WTC11 (cell line): Measurements from ENCODE around the gene CAMK2B. TPM values are rescaled to one million over a fixed set of nuclear protein-coding genes. Genes with fewer than 3 reads are reported as not detected.

ENCODE experiments used
- ATAC-seq: fragments of 200-7000 bp; cut with Tn5 transposase; 2 replicates; pipeline ENCODE4 v1.10.0; 2021; ENCODE audit warnings: mild to moderate bottlenecking, moderate library complexity
- CTCF ChIA-PET: fragments of 300-600 bp; sonication (Branson Sonifier 250); formaldehyde crosslinking; loops from one replicate; lab custom pipeline; 2021; ENCODE audit warnings: antibody characterized with exemption; lab: Charles Lee
- POLR2A ChIA-PET: fragments of 350-600 bp; sonication (Branson Sonifier 250); formaldehyde crosslinking; loops from one replicate; lab custom pipeline; 2021; ENCODE audit warnings: antibody characterized with exemption; lab: Charles Lee
- DNase-seq: peaks from one replicate; pipeline ENCODE4 v3.0.0; 2021; ENCODE audit warnings: low spot score
- H3K27ac Mint-ChIP-seq: 2 replicates; pipeline ENCODE4 v1.8.0; 2021; ENCODE audit warnings: mixed read lengths
- H3K27me3 Mint-ChIP-seq: 2 replicates; pipeline ENCODE4 v1.8.0; 2021; ENCODE audit warnings: low read depth, mild to moderate bottlenecking, moderate library complexity, mixed read lengths
- H3K36me3 Mint-ChIP-seq: 2 replicates; pipeline ENCODE4 v1.8.0; 2021; ENCODE audit warnings: mixed read lengths
- H3K4me1 Mint-ChIP-seq: 2 replicates; pipeline ENCODE4 v1.8.0; 2022; ENCODE audit warnings: mixed read lengths
- H3K4me3 Mint-ChIP-seq: 2 replicates; pipeline ENCODE4 v1.8.0; 2021; ENCODE audit warnings: mild to moderate bottlenecking, moderate library complexity, mixed read lengths
- H3K9me3 Mint-ChIP-seq: 2 replicates; pipeline ENCODE4 v1.8.0; 2021; ENCODE audit warnings: mixed read lengths
- ELF4 ChIP-seq: sonication (generic); formaldehyde crosslinking; IDR thresholded peaks from 2 replicates; pipeline ENCODE4 v1.8.1; 2022; ENCODE audit warnings: low read depth, mild to moderate bottlenecking, moderate library complexity, missing genetic modification reagents
- ETV6 ChIP-seq: sonication (generic); formaldehyde crosslinking; IDR thresholded peaks from 2 replicates; pipeline ENCODE4 v1.8.1; 2022; ENCODE audit warnings: mild to moderate bottlenecking, missing genetic modification reagents
- GTF2I ChIP-seq: fragments of 250-450 bp; sonication (Bioruptor Pico); conservative IDR thresholded peaks from 2 replicates; pipeline ENCODE4 v1.4.0; 2021; ENCODE audit warnings: mild to moderate bottlenecking
- NFYB ChIP-seq: sonication (generic); formaldehyde crosslinking; conservative IDR thresholded peaks from 2 replicates; pipeline ENCODE4 v1.8.0; 2022; ENCODE audit warnings: low read depth, missing genetic modification reagents
- OVOL2 ChIP-seq: fragments of 250-450 bp; sonication (Bioruptor Pico); IDR thresholded peaks from 2 replicates; pipeline ENCODE4 v1.9.0; 2021; ENCODE audit warnings: mild to moderate bottlenecking, borderline replicate concordance
- SMAD4 ChIP-seq: sonication (generic); formaldehyde crosslinking; IDR thresholded peaks from 2 replicates; pipeline ENCODE4 v1.8.0; 2022; ENCODE audit warnings: mild to moderate bottlenecking, missing genetic modification reagents
- SP1 ChIP-seq: sonication (generic); formaldehyde crosslinking; conservative IDR thresholded peaks from 2 replicates; pipeline ENCODE4 v1.8.1; 2022; ENCODE audit warnings: missing genetic modification reagents
- ZNF121 ChIP-seq: sonication (generic); formaldehyde crosslinking; IDR thresholded peaks from 2 replicates; pipeline ENCODE4 v1.8.0; 2023; ENCODE audit warnings: missing genetic modification reagents
- ZNF671 ChIP-seq: fragments of 250-450 bp; sonication (Bioruptor Pico); IDR thresholded peaks from 2 replicates; pipeline ENCODE4 v1.8.0; 2021; ENCODE audit warnings: mild to moderate bottlenecking
- total RNA-seq: library from RNA; stranded (reverse); gene quantifications from 3 replicates; pipeline ENCODE4 v1.2.3, GENCODE V29; 2021
- TF ChIP-seq, protein P1 (sequence below): sonication (generic); formaldehyde crosslinking; IDR thresholded peaks from 2 replicates; pipeline ENCODE4 v1.8.0; 2023; ENCODE audit warnings: missing genetic modification reagents, mild to moderate bottlenecking, borderline replicate concordance
- TF ChIP-seq, protein P2 (sequence below): sonication (generic); formaldehyde crosslinking; IDR thresholded peaks from 2 replicates; pipeline ENCODE4 v1.8.0; 2022; ENCODE audit warnings: missing genetic modification reagents
- TF ChIP-seq, protein P3 (sequence below): sonication (generic); formaldehyde crosslinking; IDR thresholded peaks from 2 replicates; pipeline ENCODE4 v1.8.0; 2022; ENCODE audit warnings: mild to moderate bottlenecking, missing genetic modification reagents
- TF ChIP-seq, protein P4 (sequence below): sonication (generic); formaldehyde crosslinking; IDR thresholded peaks from 2 replicates; pipeline ENCODE4 v1.8.1; 2022; ENCODE audit warnings: mild to moderate bottlenecking, missing genetic modification reagents, moderate library complexity, borderline replicate concordance
- TF ChIP-seq, protein P5 (sequence below): fragments of 250-450 bp; sonication (Bioruptor Pico); IDR thresholded peaks from 2 replicates; pipeline ENCODE4 v1.9.0; 2021; ENCODE audit warnings: mild to moderate bottlenecking, borderline replicate concordance

The CAMK2B gene
- total RNA-seq, 1 experiment from 2014 or later, result 0.44 TPM

DNA sequence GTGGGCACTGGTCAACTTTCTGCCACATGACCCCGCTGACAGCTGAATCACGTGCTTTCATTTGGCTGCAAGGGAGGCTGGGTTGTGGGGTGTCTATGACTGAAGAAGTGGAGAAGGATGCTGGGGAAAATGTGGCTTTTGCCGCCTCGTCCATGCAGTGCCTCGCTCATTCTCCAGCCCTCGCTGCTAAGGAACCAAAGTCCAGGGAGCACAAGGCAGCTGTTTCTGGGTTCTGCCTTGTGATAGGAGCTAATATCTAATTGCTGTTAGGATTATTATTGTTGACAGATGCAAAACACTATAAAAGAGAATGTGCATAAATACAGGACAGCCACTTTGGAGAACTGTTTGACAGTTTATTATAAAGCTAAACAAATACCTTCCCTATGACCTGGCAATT, 4.9 kb upstream of the CAMK2B start (continued):
- TF ChIP-seq, protein P1, sequence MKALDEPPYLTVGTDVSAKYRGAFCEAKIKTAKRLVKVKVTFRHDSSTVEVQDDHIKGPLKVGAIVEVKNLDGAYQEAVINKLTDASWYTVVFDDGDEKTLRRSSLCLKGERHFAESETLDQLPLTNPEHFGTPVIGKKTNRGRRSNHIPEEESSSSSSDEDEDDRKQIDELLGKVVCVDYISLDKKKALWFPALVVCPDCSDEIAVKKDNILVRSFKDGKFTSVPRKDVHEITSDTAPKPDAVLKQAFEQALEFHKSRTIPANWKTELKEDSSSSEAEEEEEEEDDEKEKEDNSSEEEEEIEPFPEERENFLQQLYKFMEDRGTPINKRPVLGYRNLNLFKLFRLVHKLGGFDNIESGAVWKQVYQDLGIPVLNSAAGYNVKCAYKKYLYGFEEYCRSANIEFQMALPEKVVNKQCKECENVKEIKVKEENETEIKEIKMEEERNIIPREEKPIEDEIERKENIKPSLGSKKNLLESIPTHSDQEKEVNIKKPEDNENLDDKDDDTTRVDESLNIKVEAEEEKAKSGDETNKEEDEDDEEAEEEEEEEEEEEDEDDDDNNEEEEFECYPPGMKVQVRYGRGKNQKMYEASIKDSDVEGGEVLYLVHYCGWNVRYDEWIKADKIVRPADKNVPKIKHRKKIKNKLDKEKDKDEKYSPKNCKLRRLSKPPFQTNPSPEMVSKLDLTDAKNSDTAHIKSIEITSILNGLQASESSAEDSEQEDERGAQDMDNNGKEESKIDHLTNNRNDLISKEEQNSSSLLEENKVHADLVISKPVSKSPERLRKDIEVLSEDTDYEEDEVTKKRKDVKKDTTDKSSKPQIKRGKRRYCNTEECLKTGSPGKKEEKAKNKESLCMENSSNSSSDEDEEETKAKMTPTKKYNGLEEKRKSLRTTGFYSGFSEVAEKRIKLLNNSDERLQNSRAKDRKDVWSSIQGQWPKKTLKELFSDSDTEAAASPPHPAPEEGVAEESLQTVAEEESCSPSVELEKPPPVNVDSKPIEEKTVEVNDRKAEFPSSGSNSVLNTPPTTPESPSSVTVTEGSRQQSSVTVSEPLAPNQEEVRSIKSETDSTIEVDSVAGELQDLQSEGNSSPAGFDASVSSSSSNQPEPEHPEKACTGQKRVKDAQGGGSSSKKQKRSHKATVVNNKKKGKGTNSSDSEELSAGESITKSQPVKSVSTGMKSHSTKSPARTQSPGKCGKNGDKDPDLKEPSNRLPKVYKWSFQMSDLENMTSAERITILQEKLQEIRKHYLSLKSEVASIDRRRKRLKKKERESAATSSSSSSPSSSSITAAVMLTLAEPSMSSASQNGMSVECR (CRISPR knock-in tag), result no peak

DNA sequence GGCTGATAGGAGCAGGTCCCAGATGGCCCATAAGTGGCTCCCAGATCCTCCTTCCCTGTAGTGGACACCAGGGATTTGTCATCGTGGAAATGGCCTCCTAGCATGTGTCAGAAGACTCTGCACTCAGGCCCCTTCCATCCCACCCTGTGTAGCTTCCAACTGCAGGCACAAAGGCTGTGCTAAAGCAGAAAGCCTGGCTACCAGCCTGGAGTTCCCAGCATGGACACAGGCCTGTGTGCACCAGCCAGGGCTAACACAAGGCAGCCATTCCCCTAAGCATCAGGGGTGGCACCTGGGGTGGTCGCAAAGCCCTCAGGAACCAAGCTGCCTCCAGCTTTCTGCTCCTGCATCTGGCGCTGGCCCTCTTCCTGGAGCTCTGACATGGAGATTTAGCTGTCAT, 4.5 kb upstream of the CAMK2B start:
- DNase-seq (no peak), ATAC-seq (no peak)
- CTCF ChIA-PET, result interaction anchor here (1.1 to 1.7 kb wide), 2 partner anchors 18 to 89 kb away, joined by 4 to 6 read pairs; no protein-coding TSS in a partner anchor
- no peak overlapping the region for H3K27ac Mint-ChIP-seq
- H3K36me3 Mint-ChIP-seq, result no peaks in the 10 kb centered on the region
- H3K4me3 Mint-ChIP-seq, result no peak overlapping the region
- peaks cover 15% of the 10 kb centered on the region for H3K4me1 Mint-ChIP-seq
- peaks cover 6% of the 10 kb centered on the region; the same call in 1 of the 2 replicates for H3K9me3 Mint-ChIP-seq
- POLR2A ChIA-PET, result no interaction called here
- peaks cover 34% of the 10 kb centered on the region for H3K27me3 Mint-ChIP-seq
- no peak for TF ChIP-seq GTF2I

DNA sequence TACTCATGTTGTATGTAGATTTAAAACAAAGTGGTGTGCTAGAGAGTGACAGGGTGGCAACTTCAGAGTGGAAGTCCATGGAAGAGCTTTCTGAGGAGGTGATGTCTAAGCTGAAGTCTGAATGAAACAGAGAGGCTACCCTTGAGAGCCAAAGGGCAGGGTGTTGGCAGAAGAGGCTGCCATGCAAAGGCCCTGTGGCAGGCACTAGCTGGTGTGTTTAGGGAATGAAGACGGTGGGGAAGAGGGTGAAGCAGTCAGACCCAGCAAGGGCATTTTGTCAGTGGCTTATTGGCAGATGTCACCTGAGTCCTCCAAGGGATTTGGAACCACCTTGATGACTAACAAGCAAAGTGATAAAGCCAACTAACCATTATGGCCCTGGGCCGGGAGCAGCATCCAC, 3.7 kb upstream of the CAMK2B start:
- ChIA-PET POLR2A (no interaction called here), CTCF (interaction anchor here (1.7 kb wide), 1 partner anchor 88 kb away, joined by 4 read pairs; no protein-coding TSS in a partner anchor)
- no peak for ATAC-seq
- no peak for DNase-seq
- Mint-ChIP-seq H3K9me3 (peaks cover 6% of the 10 kb centered on the region; the same call in 1 of the 2 replicates), H3K27me3 (peaks cover 40% of the 10 kb centered on the region), H3K4me1 (peaks cover 19% of the 10 kb centered on the region), H3K27ac (no peak overlapping the region), H3K4me3 (no peak overlapping the region), H3K36me3 (no peaks in the 10 kb centered on the region)
- no peak for TF ChIP-seq NFYB (CRISPR knock-in tag)
- TF ChIP-seq SMAD4 (CRISPR knock-in tag), result no peak
- no peak for TF ChIP-seq ELF4
- TF ChIP-seq, protein P2, sequence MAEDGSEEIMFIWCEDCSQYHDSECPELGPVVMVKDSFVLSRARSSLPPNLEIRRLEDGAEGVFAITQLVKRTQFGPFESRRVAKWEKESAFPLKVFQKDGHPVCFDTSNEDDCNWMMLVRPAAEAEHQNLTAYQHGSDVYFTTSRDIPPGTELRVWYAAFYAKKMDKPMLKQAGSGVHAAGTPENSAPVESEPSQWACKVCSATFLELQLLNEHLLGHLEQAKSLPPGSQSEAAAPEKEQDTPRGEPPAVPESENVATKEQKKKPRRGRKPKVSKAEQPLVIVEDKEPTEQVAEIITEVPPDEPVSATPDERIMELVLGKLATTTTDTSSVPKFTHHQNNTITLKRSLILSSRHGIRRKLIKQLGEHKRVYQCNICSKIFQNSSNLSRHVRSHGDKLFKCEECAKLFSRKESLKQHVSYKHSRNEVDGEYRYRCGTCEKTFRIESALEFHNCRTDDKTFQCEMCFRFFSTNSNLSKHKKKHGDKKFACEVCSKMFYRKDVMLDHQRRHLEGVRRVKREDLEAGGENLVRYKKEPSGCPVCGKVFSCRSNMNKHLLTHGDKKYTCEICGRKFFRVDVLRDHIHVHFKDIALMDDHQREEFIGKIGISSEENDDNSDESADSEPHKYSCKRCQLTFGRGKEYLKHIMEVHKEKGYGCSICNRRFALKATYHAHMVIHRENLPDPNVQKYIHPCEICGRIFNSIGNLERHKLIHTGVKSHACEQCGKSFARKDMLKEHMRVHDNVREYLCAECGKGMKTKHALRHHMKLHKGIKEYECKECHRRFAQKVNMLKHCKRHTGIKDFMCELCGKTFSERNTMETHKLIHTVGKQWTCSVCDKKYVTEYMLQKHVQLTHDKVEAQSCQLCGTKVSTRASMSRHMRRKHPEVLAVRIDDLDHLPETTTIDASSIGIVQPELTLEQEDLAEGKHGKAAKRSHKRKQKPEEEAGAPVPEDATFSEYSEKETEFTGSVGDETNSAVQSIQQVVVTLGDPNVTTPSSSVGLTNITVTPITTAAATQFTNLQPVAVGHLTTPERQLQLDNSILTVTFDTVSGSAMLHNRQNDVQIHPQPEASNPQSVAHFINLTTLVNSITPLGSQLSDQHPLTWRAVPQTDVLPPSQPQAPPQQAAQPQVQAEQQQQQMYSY (CRISPR knock-in tag), result no peak
- no peak for TF ChIP-seq OVOL2 (CRISPR knock-in tag)
- no peak for TF ChIP-seq SP1 (CRISPR knock-in tag)
- no peak for TF ChIP-seq ZNF121
- TF ChIP-seq, protein P3, sequence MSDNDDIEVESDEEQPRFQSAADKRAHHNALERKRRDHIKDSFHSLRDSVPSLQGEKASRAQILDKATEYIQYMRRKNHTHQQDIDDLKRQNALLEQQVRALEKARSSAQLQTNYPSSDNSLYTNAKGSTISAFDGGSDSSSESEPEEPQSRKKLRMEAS (CRISPR knock-in tag), result no peak
- TF ChIP-seq, protein P4, sequence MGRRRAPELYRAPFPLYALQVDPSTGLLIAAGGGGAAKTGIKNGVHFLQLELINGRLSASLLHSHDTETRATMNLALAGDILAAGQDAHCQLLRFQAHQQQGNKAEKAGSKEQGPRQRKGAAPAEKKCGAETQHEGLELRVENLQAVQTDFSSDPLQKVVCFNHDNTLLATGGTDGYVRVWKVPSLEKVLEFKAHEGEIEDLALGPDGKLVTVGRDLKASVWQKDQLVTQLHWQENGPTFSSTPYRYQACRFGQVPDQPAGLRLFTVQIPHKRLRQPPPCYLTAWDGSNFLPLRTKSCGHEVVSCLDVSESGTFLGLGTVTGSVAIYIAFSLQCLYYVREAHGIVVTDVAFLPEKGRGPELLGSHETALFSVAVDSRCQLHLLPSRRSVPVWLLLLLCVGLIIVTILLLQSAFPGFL (CRISPR knock-in tag), result no peak
- TF ChIP-seq, protein P5, sequence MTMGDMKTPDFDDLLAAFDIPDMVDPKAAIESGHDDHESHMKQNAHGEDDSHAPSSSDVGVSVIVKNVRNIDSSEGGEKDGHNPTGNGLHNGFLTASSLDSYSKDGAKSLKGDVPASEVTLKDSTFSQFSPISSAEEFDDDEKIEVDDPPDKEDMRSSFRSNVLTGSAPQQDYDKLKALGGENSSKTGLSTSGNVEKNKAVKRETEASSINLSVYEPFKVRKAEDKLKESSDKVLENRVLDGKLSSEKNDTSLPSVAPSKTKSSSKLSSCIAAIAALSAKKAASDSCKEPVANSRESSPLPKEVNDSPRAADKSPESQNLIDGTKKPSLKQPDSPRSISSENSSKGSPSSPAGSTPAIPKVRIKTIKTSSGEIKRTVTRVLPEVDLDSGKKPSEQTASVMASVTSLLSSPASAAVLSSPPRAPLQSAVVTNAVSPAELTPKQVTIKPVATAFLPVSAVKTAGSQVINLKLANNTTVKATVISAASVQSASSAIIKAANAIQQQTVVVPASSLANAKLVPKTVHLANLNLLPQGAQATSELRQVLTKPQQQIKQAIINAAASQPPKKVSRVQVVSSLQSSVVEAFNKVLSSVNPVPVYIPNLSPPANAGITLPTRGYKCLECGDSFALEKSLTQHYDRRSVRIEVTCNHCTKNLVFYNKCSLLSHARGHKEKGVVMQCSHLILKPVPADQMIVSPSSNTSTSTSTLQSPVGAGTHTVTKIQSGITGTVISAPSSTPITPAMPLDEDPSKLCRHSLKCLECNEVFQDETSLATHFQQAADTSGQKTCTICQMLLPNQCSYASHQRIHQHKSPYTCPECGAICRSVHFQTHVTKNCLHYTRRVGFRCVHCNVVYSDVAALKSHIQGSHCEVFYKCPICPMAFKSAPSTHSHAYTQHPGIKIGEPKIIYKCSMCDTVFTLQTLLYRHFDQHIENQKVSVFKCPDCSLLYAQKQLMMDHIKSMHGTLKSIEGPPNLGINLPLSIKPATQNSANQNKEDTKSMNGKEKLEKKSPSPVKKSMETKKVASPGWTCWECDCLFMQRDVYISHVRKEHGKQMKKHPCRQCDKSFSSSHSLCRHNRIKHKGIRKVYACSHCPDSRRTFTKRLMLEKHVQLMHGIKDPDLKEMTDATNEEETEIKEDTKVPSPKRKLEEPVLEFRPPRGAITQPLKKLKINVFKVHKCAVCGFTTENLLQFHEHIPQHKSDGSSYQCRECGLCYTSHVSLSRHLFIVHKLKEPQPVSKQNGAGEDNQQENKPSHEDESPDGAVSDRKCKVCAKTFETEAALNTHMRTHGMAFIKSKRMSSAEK (CRISPR knock-in tag), result no peak
- TF ChIP-seq ZNF671 (CRISPR knock-in tag), result no peak
- no peak for TF ChIP-seq ETV6 (CRISPR knock-in tag)
- TF ChIP-seq, protein P1 (CRISPR knock-in tag), result no peak
